GM12878 (cell line): Measurements from ENCODE around the gene BSCL2. TPM values are rescaled to one million over a fixed set of nuclear protein-coding genes. Genes with fewer than 3 reads are reported as not detected.

Source experiments
- ATAC-seq: fragments of 200-7000 bp; cut with Tn5 transposase; 3 replicates; pipeline ENCODE4 v1.9.1; 2020; ENCODE audit warnings: mild to moderate bottlenecking, moderate library complexity
- BruUV-seq: library from RNA; stranded (reverse); fragments of 400-500 nt; replicated peaks from 2 replicates; lab custom pipeline; 2021; lab: Mats Ljungman, UMichigan
- CTCF ChIA-PET: fragments of 300-600 bp; sonication (Branson Sonifier 250); formaldehyde crosslinking; extraction: SDS; loops from one replicate; lab custom pipeline; 2021; ENCODE audit warnings: inconsistent platforms; lab: Yijun Ruan, JAX
- POLR2A ChIA-PET: fragments of 350-600 bp; formaldehyde crosslinking; extraction: SDS; loops from one replicate; lab custom pipeline; 2021; ENCODE audit warnings: inconsistent platforms; lab: Charles Lee
- RAD21 ChIA-PET: fragments of 300-600 bp; sonication (Branson Sonifier 250); formaldehyde crosslinking; loops from one replicate; lab custom pipeline; 2023; ENCODE audit warnings: antibody characterized with exemption; ENCODE audit not compliant: unreplicated experiment; lab: Charles Lee
- SMC1A ChIA-PET: fragments of 300-600 bp; sonication (Branson Sonifier 250); formaldehyde crosslinking; loops from one replicate; lab custom pipeline; 2023; ENCODE audit not compliant: unreplicated experiment, uncharacterized antibody; lab: Charles Lee
- DNase-seq: peaks from one replicate; pipeline ENCODE4 v3.0.0-alpha.2; 2011; ENCODE audit warnings: low read depth, low spot score
- FAIRE-seq: peaks from 3 replicates; lab custom pipeline; 2011; peaks lifted over from hg19 to GRCh38; lab: Jason Lieb, UNC
- H2AFZ ChIP-seq: 2 replicates; pipeline ENCODE4 v1.6.0; 2011; ENCODE audit warnings: low read depth, low read length, control low read depth; ENCODE audit not compliant: control insufficient read depth
- H3K27ac ChIP-seq: 2 replicates; pipeline ENCODE4 v1.5.1; 2011; ENCODE audit warnings: control low read depth; ENCODE audit not compliant: control insufficient read depth, insufficient read depth
- H3K27me3 ChIP-seq, 2 experiments: replicated peaks in 1 of 2; 2 replicates each; pipeline versions ENCODE4 v1.6.0 to v1.6.1; 2011; ENCODE audit warnings: low read length in 1 of 2; ENCODE audit not compliant: control insufficient read depth in 2 of 2, insufficient read depth in 2 of 2
- H3K36me3 ChIP-seq, 2 experiments: 2 replicates each; pipeline ENCODE4 v1.5.1; 2011; ENCODE audit warnings: low read length in 1 of 2; ENCODE audit not compliant: control insufficient read depth in 2 of 2, insufficient read depth in 2 of 2
- H3K4me1 ChIP-seq: 2 replicates; pipeline ENCODE4 v1.6.1; 2011; ENCODE audit warnings: mild to moderate bottlenecking, low read length, moderate library complexity, mixed read lengths; ENCODE audit not compliant: control insufficient read depth, insufficient read depth
- H3K4me2 ChIP-seq: 2 replicates; pipeline ENCODE4 v1.6.0; 2011; ENCODE audit warnings: control low read depth; ENCODE audit not compliant: control insufficient read depth, insufficient read depth
- H3K4me3 ChIP-seq: fragments of 200-600 bp; sonication (generic); 2 replicates; pipeline ENCODE4 v1.5.1; 2016
- H3K79me2 ChIP-seq: 2 replicates; pipeline ENCODE4 v1.6.0; 2011; ENCODE audit warnings: low read length; ENCODE audit not compliant: control insufficient read depth, insufficient read depth
- H3K9ac ChIP-seq: 2 replicates; pipeline ENCODE4 v1.8.0; 2011; ENCODE audit warnings: low read length, control low read depth, mixed read lengths; ENCODE audit not compliant: control insufficient read depth, insufficient read depth
- H3K9me3 ChIP-seq: replicated peaks from 3 replicates; pipeline ENCODE4 v1.5.1; 2011; ENCODE audit warnings: mild to moderate bottlenecking, low read length; ENCODE audit not compliant: control insufficient read depth, insufficient read depth
- H4K20me1 ChIP-seq: 2 replicates; pipeline ENCODE4 v1.6.0; 2011; ENCODE audit not compliant: control insufficient read depth, insufficient read depth
- FOXK2 ChIP-seq: fragments of 450-650 bp; IDR thresholded peaks from 2 replicates; pipeline ENCODE4 v1.6.1; 2017; ENCODE audit warnings: mild to moderate bottlenecking, moderate library complexity
- FOXM1 ChIP-seq: IDR thresholded peaks from 2 replicates; pipeline ENCODE4 v1.6.1; 2012; ENCODE audit warnings: low read depth, mild to moderate bottlenecking, inconsistent platforms, low read length, moderate library complexity
- IRF4 ChIP-seq: IDR thresholded peaks from 2 replicates; pipeline ENCODE4 v1.6.1; 2011; ENCODE audit warnings: low read depth, low read length
- MYB ChIP-seq: fragments of 150-350 bp; IDR thresholded peaks from 2 replicates; pipeline ENCODE4 v1.6.1; 2014; ENCODE audit warnings: mild to moderate bottlenecking, low read depth, low read length, borderline replicate concordance
- NFXL1 ChIP-seq: fragments of 450-650 bp; IDR thresholded peaks from 2 replicates; pipeline ENCODE4 v1.6.1; 2017; ENCODE audit warnings: antibody characterized with exemption, mild to moderate bottlenecking, borderline replicate concordance
- NR2C1 ChIP-seq: fragments of 450-650 bp; IDR thresholded peaks from 2 replicates; pipeline ENCODE4 v1.6.1; 2017; ENCODE audit warnings: antibody characterized with exemption, mild to moderate bottlenecking, moderate library complexity
- PAX5 ChIP-seq: IDR thresholded peaks from 2 replicates; pipeline ENCODE4 v1.6.1; 2011; ENCODE audit warnings: low read depth, low read length, borderline replicate concordance
- PAX8 ChIP-seq: fragments of 450-650 bp; IDR thresholded peaks from 2 replicates; pipeline ENCODE4 v1.6.1; 2017; ENCODE audit warnings: mild to moderate bottlenecking, moderate library complexity
- RELA ChIP-seq: fragments of 450-650 bp; IDR thresholded peaks from 2 replicates; pipeline ENCODE4 v1.8.0; 2014; ENCODE audit warnings: borderline replicate concordance; ENCODE audit not compliant: partially characterized antibody
- STAT3 ChIP-seq: IDR thresholded peaks from 2 replicates; pipeline ENCODE4 v1.6.1; 2011; ENCODE audit warnings: low read depth, low read length, improper control_type of control experiment
- TCF7 ChIP-seq: IDR thresholded peaks from 2 replicates; pipeline ENCODE4 v1.6.1; 2014; ENCODE audit warnings: antibody characterized with exemption, borderline replicate concordance
- WGBS: methylation state at CpG from one replicate; pipeline ENCODE4 v1.1.6; 2016; ENCODE audit warnings: low lambda C conversion rate; ENCODE audit not compliant: insufficient replicate concordance, insufficient coverage; ENCODE audit errors: missing lambda C conversion rate; 5-methylcytosine and 5-hydroxymethylcytosine counted together
- in situ Hi-C: fragments of 300-500 bp; cut with MboI; formaldehyde crosslinking; loops from 9 replicates; pipeline ENCODE4 v1.14.3; 2018; ENCODE audit warnings: mixed read lengths
- intact Hi-C: fragments of 100-400 bp; cut with micrococcal nuclease; formaldehyde crosslinking; loops from one replicate; pipeline ENCODE4 v1.14.2; 2022; ENCODE audit not compliant: unreplicated experiment
- polyA plus RNA-seq, 11 experiments: library from polyadenylated mRNA; depleted of rRNA in 4 of 11; unstranded in 6 of 11; stranded (reverse) in 5 of 11; fragments of >200 nt; fragmentation: Nextera tagmentation in 4 of 11; fragmentation: Illumina TruSeq in 1 of 11; extraction: Ambion mirVana in 4 of 11; extraction: Trizol in 1 of 11; gene quantifications; 1 replicate in 1 of 11; 2 replicates in 10 of 11; pipeline versions ENCODE4 v1.2.1 to v1.2.3, GENCODE V29; 2011 to 2016; ENCODE audit warnings: inconsistent platforms in 2 of 11, missing spikeins in 2 of 11, low read depth in 1 of 11
- total RNA-seq, 4 experiments: library from RNA; depleted of rRNA in 3 of 4; stranded (reverse); fragments of >200 nt in 3 of 4; fragmentation: Illumina TruSeq in 1 of 4; extraction: Trizol in 1 of 4; gene quantifications; 2 replicates each; pipeline versions ENCODE4 v1.2.1 to v1.2.3, GENCODE V29; 2013 to 2021
- TF ChIP-seq, protein P1 (sequence below): fragments of 450-650 bp; IDR thresholded peaks from 2 replicates; pipeline ENCODE4 v1.6.1; 2016; ENCODE audit warnings: mild to moderate bottlenecking, moderate library complexity, borderline replicate concordance

BSCL2 gene
- total and polyA plus RNA-seq, 10 of the 15 experiments (the other 5 are each of a cell fraction or from before 2014, with no cell fraction given), result 12.3 to 57.9 (median 21.8) TPM

DNA sequence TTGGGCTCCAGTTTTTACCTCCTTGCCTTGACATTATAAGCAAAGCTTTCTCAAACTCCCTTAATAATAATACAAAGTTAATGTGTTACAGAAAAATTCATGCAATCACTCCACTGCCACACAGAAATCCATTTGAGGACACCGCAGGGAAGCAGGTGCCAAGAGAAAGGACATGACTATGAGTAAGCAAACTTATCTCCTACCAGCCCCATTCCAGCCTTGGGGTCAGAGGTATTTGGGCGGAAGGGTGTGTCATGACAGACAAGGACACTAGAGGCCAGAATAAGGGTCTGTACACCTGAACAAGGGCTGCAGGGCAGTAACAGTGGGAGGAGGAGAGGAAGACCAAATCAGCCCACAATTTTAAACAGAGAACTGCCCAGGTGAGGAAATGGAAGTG lies 6.1 kb upstream of the BSCL2 start:
- in situ Hi-C loops, result no loop called here
- Histone ChIP-seq H3K4me2 (no peak overlapping the region; the same call in 1 of the 2 replicates), H3K27me3 (no peaks in the 10 kb centered on the region), H2AFZ (no peak overlapping the region), H3K36me3 (peaks cover 31 to 42% of the 10 kb centered on the region in 2 experiments), H3K27ac (no peak overlapping the region), H3K79me2 (peaks cover 3% of the 10 kb centered on the region; the same call in 1 of the 2 replicates), H3K9ac (no peak overlapping the region), H3K4me3 (0 out of 2 replicates have a peak overlapping the region, but pooled peaks have one; percentile 13), H4K20me1 (no peaks in the 10 kb centered on the region), H3K4me1 (peaks cover 22% of the 10 kb centered on the region), H3K9me3 (no peaks in the 10 kb centered on the region)
- FAIRE-seq (no peak), ATAC-seq (no peak), DNase-seq (no peak)
- TF ChIP-seq RELA (no peak), FOXK2 (no peak), STAT3 (no peak), NR2C1 (no peak), FOXM1 (no peak), PAX5 (no peak), NFXL1 (no peak)
- 97% methylated on average over 2 of the region's 2 CpGs for WGBS
- intact Hi-C loops, result no loop called here
- POLR2A ChIA-PET, result interaction anchor here (0.6 to 5.5 kb wide), 3 partner anchors 13 to 118 kb away, joined by 3 to 40 read pairs (median 4); partner anchors contain the start of genes HNRNPUL2, STX5, TAF6L and TTC9C
- no TSS peak for BruUV-seq
- CTCF ChIA-PET, result interaction anchor here (1.2 kb wide), 1 partner anchor 73 kb away, joined by 3 read pairs; no protein-coding TSS in a partner anchor
- RAD21 ChIA-PET, result no interaction called here
- SMC1A ChIA-PET, result interaction anchor here (1.9 kb wide), 1 partner anchor 10 kb away, joined by 7 read pairs; no protein-coding TSS in a partner anchor

DNA sequence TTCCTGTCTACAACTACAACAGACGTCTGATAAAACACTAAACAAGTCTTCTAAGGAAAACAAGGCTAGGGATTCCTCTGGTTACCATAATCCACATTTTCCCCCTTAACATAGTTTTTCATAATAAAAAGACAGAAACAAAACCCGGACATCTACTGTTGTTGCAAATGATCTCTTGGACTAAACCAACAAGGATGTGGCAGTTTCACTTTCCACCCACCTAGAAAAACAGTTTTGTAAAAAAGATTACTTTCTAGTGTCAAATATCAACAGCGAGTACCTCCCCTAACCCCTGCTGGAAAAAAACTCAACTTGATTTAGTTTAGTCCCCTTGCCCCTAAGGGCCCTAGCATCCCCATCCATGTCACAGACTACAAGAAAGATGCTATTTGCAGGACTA lies 5.6 kb upstream of the BSCL2 start:
- Histone ChIP-seq H3K4me2 (no peak overlapping the region), H2AFZ (no peak overlapping the region), H4K20me1 (no peaks in the 10 kb centered on the region), H3K4me1 (peaks cover 27% of the 10 kb centered on the region), H3K79me2 (peaks cover under 1% of the 10 kb centered on the region; the same call in 1 of the 2 replicates), H3K27ac (0 out of 2 replicates have a peak overlapping the region, but pooled peaks have one; percentile 0), H3K27me3 (no peaks in the 10 kb centered on the region), H3K9me3 (no peaks in the 10 kb centered on the region), H3K36me3 (peaks cover 32 to 38% of the 10 kb centered on the region in 2 experiments)
- ChIA-PET SMC1A (interaction anchor here (5.3 kb wide), 1 partner anchor 15 kb away, joined by 26 read pairs; the partner anchor contains the start of genes HNRNPUL2 and TTC9C), CTCF (interaction anchor here (1.2 kb wide), 1 partner anchor 73 kb away, joined by 3 read pairs; no protein-coding TSS in a partner anchor)
- no peak for DNase-seq
- BruUV-seq, result no TSS peak
- TF ChIP-seq PAX8 (no peak), IRF4 (no peak), TCF7 (no peak), MYB (no peak)
- TF ChIP-seq, protein P1, sequence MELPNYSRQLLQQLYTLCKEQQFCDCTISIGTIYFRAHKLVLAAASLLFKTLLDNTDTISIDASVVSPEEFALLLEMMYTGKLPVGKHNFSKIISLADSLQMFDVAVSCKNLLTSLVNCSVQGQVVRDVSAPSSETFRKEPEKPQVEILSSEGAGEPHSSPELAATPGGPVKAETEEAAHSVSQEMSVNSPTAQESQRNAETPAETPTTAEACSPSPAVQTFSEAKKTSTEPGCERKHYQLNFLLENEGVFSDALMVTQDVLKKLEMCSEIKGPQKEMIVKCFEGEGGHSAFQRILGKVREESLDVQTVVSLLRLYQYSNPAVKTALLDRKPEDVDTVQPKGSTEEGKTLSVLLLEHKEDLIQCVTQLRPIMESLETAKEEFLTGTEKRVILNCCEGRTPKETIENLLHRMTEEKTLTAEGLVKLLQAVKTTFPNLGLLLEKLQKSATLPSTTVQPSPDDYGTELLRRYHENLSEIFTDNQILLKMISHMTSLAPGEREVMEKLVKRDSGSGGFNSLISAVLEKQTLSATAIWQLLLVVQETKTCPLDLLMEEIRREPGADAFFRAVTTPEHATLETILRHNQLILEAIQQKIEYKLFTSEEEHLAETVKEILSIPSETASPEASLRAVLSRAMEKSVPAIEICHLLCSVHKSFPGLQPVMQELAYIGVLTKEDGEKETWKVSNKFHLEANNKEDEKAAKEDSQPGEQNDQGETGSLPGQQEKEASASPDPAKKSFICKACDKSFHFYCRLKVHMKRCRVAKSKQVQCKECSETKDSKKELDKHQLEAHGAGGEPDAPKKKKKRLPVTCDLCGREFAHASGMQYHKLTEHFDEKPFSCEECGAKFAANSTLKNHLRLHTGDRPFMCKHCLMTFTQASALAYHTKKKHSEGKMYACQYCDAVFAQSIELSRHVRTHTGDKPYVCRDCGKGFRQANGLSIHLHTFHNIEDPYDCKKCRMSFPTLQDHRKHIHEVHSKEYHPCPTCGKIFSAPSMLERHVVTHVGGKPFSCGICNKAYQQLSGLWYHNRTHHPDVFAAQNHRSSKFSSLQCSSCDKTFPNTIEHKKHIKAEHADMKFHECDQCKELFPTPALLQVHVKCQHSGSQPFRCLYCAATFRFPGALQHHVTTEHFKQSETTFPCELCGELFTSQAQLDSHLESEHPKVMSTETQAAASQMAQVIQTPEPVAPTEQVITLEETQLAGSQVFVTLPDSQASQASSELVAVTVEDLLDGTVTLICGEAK, result no peak
- TF ChIP-seq, all 136 proteins: peak for 0
- ChIA-PET RAD21 (no interaction called here), POLR2A (interaction anchor here (0.6 to 5.5 kb wide), 2 partner anchors 14 to 119 kb away, joined by 3 to 40 read pairs; partner anchors contain the start of genes HNRNPUL2, STX5 and TTC9C)
- H3K4me3 ChIP-seq, result 0 out of 2 replicates have a peak overlapping the region, but pooled peaks have one; percentile 13
- no peak overlapping the region for H3K9ac ChIP-seq
- no peak for FAIRE-seq
- in situ Hi-C loops, result no loop called here
- 12% methylated on average over 3 of the region's 3 CpGs for WGBS
- intact Hi-C loops, result no loop called here
- no peak for ATAC-seq
